ENCODE measurements around the gene SST. TPM values are rescaled to one million over a fixed set of nuclear protein-coding genes. Genes with fewer than 3 reads are reported as not detected.

The SST gene
- total RNA-seq, 1 donor from 2014 or later: not detected

GRCh38 chr3:187636528-187636927 is 33.7 kb downstream of the SST start:
- DNase-seq (ENCODE audit: low spot score): no peak
- ATAC-seq: peak; percentile 27

GRCh38 chr3:187630404-187630803 is 39.8 kb downstream of the SST start:
- DNase-seq (ENCODE audit: low spot score): no peak
- no peak for ATAC-seq

- no peak for DNase-seq (ENCODE audit: low spot score)
- peak; percentile 52 for ATAC-seq
Measured at GRCh38 chr3:187629711-187630110, 40.5 kb downstream of the SST start.

GRCh38 chr3:187628169-187628568 is 42.0 kb downstream of the SST start:
- ATAC-seq (no peak), DNase-seq (ENCODE audit: low spot score) (no peak)

GRCh38 chr3:187626581-187626980 is 43.6 kb downstream of the SST start:
- ATAC-seq (no peak), DNase-seq (ENCODE audit: low spot score) (no peak)

- ATAC-seq (no peak), DNase-seq (ENCODE audit: low spot score) (no peak)
Measured at GRCh38 chr3:187624588-187624987, 45.6 kb downstream of the SST start.

- ATAC-seq (no peak), DNase-seq (ENCODE audit: low spot score) (no peak)
Measured at GRCh38 chr3:187623285-187623814, 46.8 kb downstream of the SST start.

GRCh38 chr3:187621881-187622280 is 48.3 kb downstream of the SST start:
- no peak for ATAC-seq
- no peak for DNase-seq (ENCODE audit: low spot score)

GRCh38 chr3:187619461-187619860 is 50.7 kb downstream of the SST start:
- ATAC-seq (no peak), DNase-seq (ENCODE audit: low spot score) (no peak)

Other genes starting within 250 kb of the SST start
- gene RTP2, start 32.2 kb upstream of the SST start, total RNA-seq: not detected
- gene BCL6, start 75.1 kb upstream of the SST start, total RNA-seq: 30.8 TPM